GM21825 (cell line): ENCODE data around the gene C4orf54.

Experiments used
- ATAC-seq: cut with Tn5 transposase; IDR thresholded peaks from one replicate; pipeline ENCODE4 v1.9.1; 2021; ENCODE audit warnings: mild to moderate bottlenecking, moderate library complexity; ENCODE audit not compliant: unreplicated experiment

The C4orf54 gene

DNA sequence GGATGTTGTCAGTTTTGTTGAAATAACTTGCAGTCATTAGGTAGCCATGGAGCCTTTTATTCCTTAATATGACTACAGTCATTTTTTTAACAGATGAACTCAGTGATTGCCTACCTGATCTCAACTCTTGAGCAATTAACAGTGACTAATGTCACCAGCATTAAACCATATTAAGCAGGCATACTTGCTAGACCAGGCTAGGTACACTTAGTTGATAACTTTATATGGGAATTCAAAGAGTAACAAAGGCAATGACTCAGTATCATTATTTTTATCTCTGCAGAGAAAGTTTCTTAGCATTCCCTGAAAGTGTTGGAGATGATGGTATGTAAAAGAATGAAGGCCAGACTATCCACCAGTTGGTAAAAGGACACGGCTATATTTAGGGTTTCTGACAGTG, at the start of gene C4orf54:
C4orf54 (minus strand) TSS at position 31 of the 400 bp plus-strand sequence. CDS start 3,180 bp downstream, outside the sequence.
- no peak for ATAC-seq

DNA sequence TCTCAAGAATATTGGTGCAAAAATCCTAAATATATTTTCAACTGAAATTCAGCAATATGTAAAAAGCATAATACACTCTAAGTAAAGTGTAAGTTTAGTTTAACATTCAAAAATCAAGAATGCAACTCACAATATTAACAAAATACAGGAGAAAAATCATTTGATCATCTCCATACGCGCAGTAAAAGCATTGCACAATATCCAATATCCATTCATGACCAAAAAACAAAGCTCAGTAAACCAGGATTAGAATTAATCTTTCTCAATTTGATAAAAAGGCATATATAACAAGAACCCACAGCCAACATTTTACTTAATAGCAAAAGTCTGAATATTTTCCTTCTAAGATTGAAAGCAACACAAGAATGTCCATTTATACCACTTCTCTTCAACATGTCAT, 48.3 kb upstream of the C4orf54 start:
- no peak for ATAC-seq

DNA sequence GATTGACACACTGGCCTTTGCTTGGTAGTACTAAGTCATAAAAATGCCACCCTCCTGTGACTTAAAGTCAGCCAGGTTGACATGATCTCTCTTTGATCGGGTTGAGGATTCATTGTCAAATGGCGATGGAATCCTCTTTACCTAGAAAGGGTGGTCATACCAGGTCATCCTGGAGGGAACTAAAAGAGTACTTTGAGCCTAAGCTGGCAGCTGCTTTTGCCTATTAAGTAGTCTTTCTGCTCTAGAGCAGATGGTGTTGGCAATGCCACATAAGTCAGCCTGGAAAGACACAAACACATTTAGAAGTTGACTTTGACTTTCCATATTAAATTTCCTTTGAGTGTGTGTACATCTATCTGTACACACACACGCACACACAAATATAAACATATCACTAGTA, 39.2 kb upstream of the C4orf54 start:
- ATAC-seq: no peak

DNA sequence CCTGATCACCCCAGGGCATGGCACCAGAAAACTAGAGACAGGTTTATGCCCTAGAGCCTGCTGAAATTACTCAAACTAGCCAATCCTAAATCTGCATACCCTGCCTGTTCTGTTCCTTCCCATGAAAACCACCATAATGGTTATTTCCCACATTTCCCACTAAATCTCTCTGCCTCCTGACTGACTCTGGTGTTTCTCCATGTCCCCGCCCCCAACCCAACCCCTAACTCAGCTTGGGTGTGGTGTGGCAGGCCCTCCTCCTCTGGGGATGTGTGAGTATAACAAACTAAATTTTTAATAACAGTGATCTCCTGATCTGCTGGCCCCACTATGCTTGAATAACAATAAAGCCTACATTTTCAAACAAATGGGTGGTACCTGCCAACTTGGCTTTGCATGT, 35.5 kb upstream of the C4orf54 start:
- no peak for ATAC-seq

DNA sequence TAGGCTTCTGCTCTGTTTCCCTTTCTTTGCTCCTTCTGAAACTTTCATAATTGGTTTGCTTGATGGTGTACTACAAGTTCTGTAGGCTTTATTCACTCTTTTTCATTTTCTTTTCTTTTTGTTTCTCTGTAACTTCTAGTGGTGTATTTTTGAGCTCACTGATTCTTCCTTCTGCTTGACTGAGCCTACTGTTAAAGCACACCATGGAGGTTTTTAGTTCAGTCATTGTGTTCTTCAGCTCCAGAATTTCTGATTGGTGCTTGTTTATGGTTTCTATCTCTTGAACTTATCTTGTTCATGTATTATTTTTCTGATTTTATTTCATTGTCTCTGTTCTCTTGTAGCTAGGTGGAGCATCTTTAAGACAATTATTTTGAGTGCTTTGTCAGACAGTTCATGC, 33.4 kb upstream of the C4orf54 start:
- ATAC-seq: no peak

DNA sequence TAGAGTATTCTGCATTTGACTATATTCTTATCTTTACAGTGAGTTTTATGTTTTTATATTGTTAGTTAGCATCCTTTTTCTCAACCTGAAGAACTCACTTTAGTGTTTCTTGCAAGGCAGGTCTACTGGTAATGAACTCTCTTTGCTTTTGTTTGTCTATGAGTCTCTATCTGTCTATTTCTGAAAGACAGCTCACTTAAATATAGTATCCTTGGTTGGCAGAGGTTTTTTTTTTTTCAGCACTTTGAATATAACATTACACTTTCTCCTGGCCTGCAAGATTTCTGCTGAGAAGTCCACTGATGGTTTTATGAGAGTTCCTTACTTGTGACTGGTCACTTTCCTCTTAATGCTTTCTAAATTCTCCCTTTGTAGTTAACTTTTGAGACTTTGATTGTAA, 32.8 kb upstream of the C4orf54 start:
- no peak for ATAC-seq

DNA sequence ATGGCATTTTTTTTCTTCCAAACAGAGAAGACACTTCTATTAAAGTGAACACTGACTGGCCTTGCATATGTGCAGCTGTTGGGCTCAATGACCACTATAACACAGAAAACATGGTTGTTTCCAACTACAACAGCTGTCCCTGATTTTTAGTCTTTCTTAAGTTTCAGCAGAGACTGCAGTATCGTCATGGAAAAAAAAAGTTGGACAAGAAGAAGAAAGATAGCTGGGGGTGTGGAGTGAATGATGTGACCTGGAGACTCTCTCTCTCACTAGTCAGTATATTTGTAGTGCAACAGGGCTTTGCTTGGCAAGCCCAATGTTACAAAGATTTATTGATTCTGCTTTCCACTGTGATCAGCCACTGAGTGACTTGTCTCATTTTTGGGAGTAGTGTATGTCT, 29.5 kb upstream of the C4orf54 start:
- ATAC-seq: no peak

DNA sequence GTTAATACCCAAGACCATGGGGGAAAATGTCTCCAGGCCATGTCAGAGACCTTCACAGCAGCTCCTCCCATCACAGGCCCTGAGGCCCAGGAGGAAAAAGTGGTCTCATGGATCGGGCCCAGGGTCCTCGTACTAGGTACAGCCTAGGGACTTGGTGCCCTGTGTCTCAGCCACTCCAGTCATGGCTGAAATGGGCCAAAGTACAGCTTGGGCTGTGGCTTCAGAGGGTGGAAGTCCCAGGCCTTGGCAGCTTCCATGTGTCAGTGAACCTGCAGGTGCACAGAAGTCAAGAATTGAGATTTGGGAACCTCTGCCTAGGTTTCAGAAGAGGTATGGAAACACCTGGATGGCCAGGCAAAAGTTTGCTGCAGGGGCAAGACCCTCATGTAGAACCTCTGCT, 27.6 kb upstream of the C4orf54 start:
- ATAC-seq: no peak

DNA sequence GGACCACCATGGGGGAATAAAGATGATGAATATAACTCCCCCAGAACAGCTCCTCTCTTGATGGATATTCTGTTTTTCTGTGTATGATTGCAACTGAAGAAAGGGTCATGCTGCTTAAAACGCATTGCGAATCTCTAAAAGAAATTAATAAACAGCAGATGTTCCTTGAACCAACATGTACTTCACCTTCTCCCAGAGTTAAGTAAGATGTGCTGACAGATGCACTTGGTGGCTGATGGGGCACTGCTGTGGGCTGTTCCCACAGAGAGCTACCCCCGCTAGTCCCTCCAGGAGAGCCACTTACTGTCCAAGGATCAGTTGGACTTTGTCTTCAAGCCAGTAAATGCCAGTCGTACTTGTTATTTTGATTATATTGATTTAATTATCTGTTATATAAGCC, 26.3 kb upstream of the C4orf54 start:
- ATAC-seq: no peak

DNA sequence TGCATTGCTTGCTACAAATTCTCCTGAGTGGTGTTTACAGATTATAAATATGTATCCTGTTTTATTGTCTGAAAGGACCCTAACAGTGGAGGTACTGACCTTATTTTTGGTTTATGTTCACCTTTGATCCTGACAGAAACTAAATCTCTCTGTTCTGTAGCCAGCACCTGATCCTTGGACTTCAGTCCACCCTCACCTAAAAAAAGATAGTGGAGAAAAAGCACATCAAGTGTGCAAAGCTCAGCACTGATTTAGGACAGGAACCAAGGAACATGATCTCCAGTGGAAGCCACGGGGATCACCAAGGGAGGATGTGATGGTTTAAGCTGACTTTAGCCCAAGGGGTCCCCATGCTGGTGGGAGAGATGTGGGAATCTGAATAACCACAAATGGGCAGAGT, 22.3 kb upstream of the C4orf54 start:
- ATAC-seq: no peak

DNA sequence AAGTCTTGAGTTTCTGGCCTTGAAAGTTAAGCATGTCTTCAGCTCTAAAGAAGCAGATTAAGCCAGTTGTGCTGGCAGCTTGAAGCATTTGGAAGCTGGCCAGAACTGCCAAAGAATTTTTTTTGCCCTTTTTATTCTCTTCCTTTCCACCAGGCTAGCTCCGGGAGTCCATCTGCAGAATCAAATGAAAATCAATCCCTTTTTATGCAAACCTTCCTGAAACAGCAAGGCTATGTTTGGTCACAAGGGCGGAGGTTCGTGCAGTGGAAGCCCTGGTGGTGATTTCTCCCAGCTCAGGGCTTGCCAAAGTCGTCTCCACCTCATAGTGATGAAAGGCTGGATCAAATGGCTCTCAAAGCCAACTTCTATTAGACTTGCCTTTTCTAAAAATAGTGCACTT, 21.6 kb upstream of the C4orf54 start:
- ATAC-seq: no peak

DNA sequence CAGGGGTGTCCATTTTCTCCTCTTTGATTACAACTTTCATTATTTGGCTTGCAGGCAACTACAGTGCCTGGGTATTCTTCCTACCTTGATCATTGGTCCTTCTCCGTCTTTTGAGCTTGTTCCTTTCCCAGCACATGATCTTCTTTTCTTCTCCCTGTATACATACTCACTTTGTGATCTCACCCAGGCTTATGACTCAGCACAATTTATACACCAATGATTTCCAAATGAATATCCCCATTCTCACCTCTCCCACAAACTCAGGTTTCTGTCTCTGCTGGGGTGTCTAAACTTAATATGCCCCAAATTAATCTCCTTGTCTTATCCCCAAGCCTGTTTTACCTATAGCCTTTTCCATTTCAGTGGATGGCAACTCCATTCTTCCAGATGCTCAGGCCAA, 19.5 kb upstream of the C4orf54 start:
- ATAC-seq: no peak

DNA sequence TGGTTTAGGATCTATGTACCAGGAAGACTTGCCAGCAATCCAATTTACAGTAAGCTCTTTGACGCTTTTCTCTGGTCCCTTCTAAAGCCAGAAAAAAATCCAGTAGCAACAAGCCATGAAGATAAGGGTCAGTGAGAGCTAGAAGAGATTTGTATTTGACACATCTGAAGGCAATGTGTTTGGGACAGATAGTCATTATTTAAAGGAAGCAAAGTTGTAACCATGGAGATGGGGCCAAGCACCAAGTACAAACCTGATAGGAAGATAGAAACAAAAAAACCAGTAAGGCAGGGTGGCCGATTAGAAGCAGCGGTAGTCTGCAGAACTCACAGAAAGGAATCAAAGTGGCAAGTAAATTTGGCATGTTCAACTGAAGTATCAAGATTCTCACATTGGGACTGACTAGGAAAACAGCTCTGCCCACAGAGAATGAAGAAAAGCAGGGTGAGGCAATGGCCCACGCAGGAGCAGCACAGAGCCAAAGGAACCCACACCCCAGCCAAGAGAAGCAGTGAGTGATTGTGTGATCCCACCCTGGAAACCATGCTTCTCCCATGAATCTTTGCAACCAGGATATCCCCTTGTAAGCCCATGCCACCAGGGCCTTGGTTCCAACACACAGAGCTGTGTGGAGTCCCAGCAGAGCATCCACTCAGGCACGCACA, 12.9 kb upstream of the C4orf54 start:
- ATAC-seq: no peak

DNA sequence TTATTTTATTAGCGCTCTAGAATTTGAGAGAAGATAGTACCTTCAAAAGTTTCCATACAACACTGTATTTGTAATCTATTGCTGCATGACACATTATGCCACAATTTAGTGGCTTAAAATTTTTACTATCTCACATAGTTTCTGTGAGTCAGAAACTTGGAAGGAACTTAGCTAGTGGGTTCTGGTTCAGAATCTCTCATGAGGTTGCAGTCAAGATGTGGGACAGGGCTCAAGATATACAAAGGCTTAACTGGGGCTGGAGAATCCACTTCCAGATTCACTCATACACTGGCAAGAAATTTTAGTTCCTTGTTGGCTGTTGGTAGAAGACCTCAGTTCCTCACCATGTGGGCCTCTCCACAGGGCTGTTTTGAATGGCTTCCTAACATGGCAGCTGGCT, 11.5 kb upstream of the C4orf54 start:
- no peak for ATAC-seq

DNA sequence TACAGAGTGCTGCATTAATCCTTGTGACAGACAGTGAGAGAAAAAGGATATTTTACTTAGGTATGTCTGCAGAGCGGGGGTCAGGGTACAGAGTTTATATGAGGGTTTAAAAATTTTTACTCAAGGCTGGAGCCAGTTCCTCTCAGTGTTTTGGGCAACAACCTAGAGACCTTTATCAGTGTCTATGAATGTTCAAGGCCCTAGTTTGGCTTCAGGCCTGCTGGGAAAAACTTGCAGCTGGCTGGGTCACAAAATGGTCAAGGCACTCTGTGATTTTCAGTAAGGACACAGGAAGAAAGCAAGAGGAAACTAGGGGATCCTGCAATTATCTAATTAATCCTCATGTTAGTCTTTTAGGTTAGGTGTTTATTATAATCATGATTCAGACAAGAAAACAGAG, 10.8 kb upstream of the C4orf54 start:
- ATAC-seq: no peak

DNA sequence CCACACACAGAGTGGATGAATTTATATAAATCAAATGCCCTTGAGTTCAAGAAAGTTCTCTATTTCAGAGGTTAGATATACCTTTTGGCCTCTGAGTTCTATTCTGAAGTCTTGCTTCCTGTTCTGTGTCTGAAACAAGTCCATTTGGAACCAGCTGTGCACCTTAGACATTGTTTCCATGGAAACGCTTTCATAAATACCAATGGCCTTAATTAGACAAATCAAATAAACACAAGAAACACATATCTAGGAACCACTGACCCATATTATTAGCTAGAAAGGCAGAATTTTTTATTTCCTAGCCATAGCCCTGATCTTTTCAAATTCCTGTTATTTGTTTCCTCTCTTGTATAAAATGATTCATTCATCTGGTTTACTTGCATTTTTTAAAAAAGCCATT, 8.4 kb upstream of the C4orf54 start:
- no peak for ATAC-seq

DNA sequence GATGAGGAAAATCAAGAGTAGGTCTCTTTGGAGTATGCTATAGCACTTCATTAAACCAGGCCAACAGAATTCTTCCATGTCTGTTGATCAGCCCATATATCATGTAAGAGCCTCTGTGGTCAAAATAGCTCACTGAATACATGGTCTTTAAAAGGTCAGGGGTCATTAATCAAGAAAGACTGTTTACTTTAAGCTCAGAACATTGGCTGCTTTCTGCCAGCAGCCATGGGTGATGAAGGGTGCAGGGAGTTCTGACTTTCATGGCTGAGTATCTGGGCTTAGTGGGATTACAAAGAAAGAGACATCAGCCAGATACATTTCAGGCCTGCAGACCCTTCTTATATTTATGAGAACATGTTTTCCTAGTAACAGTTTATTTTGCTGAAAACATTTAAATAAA, 7.1 kb upstream of the C4orf54 start:
- ATAC-seq: no peak

DNA sequence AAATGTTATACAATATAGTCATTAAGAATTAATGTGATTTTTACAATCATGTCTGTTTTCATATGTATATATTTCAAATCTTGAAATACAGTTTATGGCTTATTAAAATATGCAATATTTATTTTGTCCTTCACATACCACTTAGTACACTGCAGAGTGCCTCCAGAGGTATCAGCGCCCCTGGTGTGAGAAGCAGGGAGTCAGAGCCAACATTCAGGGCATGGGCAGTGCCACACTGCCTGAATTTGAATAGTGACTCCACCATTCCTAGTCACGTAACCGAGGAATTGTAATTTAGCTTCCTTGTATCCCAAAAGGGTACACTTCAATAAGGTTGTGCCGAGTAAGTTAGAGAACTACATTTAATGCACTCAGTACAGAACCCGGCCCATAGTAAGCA, 4.3 kb upstream of the C4orf54 start:
- no peak for ATAC-seq

DNA sequence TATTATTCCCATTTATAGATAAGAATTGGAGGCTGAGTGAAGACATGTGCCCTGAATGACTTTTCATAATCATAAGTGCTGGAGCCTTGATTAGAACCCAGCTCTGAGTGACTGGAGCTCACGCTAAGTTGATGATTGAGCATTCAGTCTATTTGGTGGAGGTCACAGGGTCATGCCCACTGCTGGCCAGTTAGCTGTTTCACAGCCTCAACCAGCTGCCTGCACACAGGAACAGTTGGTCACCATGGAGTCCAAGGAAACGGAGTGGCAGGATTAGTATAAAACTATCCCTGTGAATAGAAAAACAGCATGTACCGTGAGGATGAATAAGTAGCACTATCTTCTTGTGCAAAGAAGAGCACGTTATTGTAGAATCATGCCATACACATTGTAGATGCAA, 1.0 kb upstream of the C4orf54 start:
- ATAC-seq: no peak

DNA sequence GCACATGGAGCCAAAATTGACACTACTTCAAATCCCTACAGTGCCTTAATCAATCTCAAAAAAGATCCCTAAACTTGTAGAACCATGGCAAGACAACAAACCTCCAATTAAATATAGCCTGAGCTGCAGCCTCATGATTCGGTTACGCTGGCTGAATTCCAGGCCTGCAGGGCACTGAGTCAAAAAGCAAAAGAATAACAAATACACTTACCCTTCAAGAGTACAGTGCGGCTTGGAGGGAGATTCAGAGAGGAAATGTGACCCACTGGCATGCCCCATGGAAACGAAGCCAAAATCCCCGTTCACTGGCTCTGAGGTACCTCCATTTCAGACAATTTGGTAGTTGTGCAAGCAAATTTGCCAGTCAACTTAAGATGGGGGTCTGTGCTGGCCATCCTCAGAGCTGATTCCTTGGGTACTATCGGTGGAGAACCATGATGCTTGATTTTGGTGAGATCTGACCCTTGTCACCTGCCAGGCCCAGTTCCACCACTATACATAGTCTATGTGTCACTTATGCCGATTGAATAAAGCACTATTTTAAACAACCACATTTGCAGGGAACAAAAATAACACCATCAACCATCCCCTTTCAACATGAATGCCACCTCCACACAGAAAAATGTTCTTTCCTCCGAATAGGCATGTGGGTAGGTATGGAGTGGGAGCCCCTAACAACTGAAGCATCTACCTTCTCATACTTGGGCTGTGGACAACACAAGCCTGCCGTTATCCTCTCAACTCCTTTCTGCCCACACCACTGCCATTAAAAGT, 2.1 kb downstream of the C4orf54 start:
- ATAC-seq: no peak

DNA sequence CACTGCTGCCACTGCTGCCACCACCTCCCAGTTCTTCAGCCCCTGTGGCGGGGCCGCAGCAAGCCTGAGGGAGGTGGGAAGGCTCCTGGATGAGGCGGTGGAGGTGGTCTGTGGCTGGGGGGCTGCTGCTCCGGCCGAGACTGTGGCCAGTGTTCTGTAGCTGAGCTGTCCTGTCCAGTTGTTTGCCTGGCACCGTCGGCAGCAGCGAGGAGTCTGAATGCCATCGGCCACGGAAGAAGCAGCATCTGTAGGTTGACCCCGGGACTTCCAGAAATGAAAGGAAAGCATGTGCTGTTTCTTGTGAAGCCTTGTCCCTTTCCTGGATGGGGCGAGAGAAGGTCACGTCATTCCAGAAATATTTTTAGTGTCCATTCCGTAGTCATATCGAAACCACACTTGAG, 3.3 kb downstream of the C4orf54 start:
- ATAC-seq: no peak

DNA sequence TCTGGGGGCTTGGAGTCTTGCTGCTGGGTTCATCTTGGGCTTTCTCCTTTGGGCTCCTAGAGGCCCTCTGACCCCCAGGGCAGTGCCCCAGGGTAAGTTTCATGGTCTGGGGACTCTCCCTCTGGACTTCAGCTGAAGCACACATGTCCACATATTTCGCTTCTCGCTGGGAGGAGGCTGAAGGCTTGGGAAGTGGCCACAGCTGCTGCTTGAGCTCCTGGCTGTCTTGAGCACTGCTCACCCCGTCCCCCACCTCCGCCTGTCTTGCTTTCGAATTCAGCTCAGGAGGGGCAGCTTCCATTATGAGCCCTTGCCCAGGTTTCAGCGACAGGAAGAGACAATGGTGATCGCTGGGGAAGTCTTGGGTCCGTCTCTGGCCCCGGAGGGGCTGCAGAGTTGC, 3.7 kb downstream of the C4orf54 start:
- no peak for ATAC-seq
